ENCODE results near the gene CABP1.

The CABP1 gene

DNA sequence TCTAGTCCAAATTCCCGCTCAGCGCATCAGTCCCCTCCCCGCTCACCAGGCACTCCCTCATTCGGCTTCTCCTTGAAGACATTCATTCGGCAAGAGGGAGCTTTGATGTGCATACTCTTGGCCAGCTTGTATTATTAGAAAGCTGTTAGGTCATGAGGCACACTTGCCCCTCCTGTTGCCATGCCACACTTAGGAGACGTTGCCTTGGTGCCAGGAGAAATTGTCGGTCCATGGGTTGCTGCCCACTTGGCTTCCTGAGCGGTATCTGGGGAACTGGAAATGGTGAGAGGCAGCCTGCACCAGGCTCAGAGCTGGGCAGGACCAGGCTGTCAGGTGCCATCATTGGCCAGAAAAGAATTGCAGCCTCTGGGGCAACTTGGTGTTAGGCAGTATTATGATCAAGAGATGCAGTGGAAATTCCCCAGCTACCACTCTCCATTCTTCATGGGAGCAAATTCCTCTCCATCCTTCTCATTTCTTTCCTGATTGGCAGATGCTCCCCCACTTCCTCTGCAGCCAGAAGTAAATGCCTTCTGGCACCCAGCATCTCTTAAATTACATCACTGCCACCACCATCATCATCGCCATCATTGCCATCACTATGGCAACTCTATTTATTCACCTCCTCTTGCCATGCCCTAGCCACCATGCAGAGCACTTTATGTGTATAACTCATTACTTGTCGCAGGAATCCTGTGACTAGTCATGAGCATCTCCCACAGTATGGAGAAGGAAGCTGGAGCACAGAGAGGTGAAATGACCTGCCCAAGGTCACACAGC is 12.4 kb downstream of the CABP1 start:
- DNase-seq (ENCODE audit: low read depth): no peak
- H3K4me3 ChIP-seq (replicated peaks; ENCODE audit: low read depth, low read length): no peak overlapping the region
- TF ChIP-seq, protein P1, sequence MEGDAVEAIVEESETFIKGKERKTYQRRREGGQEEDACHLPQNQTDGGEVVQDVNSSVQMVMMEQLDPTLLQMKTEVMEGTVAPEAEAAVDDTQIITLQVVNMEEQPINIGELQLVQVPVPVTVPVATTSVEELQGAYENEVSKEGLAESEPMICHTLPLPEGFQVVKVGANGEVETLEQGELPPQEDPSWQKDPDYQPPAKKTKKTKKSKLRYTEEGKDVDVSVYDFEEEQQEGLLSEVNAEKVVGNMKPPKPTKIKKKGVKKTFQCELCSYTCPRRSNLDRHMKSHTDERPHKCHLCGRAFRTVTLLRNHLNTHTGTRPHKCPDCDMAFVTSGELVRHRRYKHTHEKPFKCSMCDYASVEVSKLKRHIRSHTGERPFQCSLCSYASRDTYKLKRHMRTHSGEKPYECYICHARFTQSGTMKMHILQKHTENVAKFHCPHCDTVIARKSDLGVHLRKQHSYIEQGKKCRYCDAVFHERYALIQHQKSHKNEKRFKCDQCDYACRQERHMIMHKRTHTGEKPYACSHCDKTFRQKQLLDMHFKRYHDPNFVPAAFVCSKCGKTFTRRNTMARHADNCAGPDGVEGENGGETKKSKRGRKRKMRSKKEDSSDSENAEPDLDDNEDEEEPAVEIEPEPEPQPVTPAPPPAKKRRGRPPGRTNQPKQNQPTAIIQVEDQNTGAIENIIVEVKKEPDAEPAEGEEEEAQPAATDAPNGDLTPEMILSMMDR (IDR thresholded peaks at IDR 0.05; ENCODE audit: low read length, missing control alignments): no peak

DNA sequence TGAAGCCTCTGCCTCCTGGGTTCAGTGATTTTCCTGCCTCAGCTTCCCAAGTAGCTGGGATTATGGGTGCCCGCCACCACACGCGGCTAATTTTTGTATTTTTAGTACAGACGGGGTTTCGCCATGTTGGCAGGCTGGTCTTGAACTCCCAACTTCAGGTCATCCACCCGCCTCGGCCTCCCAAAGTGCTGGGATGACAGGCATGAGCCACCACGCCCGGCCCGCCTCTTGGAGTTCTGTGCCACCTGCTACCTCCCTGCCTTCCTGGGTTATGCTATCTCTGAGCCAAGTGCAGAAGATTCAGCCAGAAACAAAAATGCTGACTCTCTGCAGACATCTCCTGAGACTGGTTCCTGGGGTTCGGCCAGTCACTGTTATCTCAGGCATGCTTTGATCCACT is 13.2 kb downstream of the CABP1 start:
- DNase-seq (ENCODE audit: low read depth): no peak
- TF ChIP-seq, protein P1 (IDR thresholded peaks at IDR 0.05; ENCODE audit: low read length, missing control alignments): no peak
- no peak overlapping the region for H3K4me3 ChIP-seq (replicated peaks; ENCODE audit: low read depth, low read length)

GRCh38 chr12:120654656-120655055 is 14.2 kb downstream of the CABP1 start:
- H3K4me3 ChIP-seq (replicated peaks; ENCODE audit: low read depth, low read length): no peak overlapping the region
- TF ChIP-seq, protein P1 (IDR thresholded peaks at IDR 0.05; ENCODE audit: low read length, missing control alignments): no peak
- DNase-seq (ENCODE audit: low read depth): no peak

GRCh38 chr12:120656008-120656407 is 15.6 kb downstream of the CABP1 start:
- H3K4me3 ChIP-seq (replicated peaks; ENCODE audit: low read depth, low read length): no peak overlapping the region
- DNase-seq (ENCODE audit: low read depth): no peak
- TF ChIP-seq, protein P1 (IDR thresholded peaks at IDR 0.05; ENCODE audit: low read length, missing control alignments): no peak

GRCh38 chr12:120658286-120659150 is 18.1 kb downstream of the CABP1 start:
- no peak overlapping the region for H3K4me3 ChIP-seq (replicated peaks; ENCODE audit: low read depth, low read length)
- no peak for DNase-seq (ENCODE audit: low read depth)
- TF ChIP-seq, protein P1 (IDR thresholded peaks at IDR 0.05; ENCODE audit: low read length, missing control alignments): no peak

DNA sequence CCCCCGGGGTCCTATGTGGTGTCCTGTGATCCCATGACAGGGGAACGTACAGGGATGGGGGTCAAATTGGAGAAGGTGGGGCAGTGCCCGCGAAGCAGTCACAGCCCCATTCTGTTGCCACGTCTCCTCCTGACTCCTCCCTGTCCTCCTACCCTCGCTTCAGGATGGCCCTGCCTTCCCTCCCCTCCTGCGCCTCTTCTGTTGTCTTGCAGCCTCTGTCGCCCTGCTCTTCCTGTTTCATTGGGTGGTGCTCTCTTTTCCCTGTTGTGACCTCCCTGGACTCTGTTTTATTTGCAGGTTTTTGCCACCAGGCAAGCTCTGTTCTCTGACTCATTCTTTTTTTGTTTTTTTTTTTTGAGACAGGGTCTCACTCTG is 18.7 kb downstream of the CABP1 start:
- H3K4me3 ChIP-seq (replicated peaks; ENCODE audit: low read depth, low read length): no peak overlapping the region
- TF ChIP-seq, protein P1 (IDR thresholded peaks at IDR 0.05; ENCODE audit: low read length, missing control alignments): no peak
- DNase-seq (ENCODE audit: low read depth): no peak
